ENCODE results near the gene CCNY.

DNA sequence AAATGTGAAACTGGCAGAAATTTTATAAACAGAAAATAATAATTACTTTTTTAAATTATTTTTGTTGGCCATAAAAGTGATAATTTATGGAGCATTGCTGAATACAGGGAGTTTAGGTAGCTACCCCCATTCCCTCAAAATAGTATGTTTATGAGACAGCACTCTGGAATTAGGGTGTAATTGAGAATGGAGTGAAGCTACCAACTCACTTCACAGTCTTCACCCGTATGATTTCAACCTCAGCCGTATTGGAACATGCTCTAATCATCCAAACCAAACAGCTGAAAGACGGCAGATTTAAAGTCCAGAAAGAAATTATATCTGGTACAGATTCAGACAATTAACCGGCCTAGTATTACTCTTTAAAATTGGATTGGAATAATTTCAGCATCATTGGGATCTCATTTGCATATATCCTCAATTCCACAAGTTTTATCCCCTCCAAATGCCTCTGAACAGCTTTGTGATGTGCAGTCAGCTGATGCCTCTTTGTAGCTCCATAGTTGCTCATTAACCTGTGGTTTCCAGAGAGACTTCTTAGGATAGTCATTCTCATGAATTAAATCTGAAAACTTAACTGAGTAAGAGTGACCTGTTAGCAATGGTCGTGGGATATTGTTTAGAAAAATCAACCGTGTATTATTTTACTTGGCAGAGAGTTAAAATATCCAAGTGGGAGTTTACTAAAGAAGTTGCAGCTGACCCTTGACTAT is 209.7 kb downstream of the CCNY start:
- TF ChIP-seq POLR2AphosphoS5 (IDR thresholded peaks at IDR 0.05; ENCODE audit: borderline replicate concordance, low read depth, low read length) (no peak), EZH2 (IDR thresholded peaks at IDR 0.05) (no peak)
